GM18498 (cell line): ENCODE measurements around the gene FAM228A.
"Not testable (repeated sequence)": the region's sequence is repeated elsewhere in the genome, so short reads cannot be mapped to it uniquely, and the experiment has no call there.

Experiments used
- ATAC-seq: cut with Tn5 transposase; IDR thresholded peaks from one replicate; pipeline ENCODE4 v1.9.1; 2021; ENCODE audit warnings: mild to moderate bottlenecking, moderate library complexity; ENCODE audit not compliant: unreplicated experiment

Gene FAM228A

DNA sequence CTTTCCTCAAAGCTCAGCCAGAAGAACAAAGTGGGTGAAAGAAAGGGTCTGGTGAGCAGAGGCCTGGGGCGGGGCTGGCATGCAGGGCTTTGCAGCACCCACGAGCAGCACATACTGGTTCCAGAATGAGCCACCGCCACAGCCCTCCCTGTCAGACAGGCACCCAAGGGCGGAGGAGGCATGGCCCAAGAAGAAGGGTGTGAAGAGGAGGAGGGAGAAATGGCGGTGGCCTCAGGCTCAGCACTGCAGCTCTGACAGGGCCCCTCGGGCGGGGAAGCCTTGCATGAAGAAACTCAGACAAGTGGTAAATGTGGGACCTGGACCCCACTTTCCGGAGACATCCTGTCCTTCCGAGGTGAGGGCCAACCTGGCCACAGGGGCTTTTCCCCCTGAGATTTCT is 15.7 kb downstream of the FAM228A start:
- ATAC-seq, result no peak

DNA sequence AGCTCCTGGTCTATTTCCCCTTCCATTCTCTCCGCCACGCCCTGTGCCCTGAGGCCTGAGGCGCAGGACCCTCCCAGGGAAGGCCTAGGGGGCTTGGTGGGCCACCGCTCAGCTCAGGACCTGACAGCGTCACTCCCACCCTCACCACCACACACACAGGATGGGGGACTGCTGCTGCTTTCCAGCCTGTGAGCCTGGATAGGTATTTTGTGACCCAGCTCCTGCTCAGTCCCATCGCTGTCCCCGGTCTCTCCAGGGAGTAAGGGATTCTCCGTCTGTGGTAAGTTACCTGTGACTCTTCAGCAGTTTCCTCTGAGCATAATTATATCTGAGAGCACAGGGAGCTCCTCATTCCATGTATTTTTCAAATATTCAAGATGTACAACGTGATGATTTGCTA is 16.3 kb downstream of the FAM228A start:
- no peak for ATAC-seq

DNA sequence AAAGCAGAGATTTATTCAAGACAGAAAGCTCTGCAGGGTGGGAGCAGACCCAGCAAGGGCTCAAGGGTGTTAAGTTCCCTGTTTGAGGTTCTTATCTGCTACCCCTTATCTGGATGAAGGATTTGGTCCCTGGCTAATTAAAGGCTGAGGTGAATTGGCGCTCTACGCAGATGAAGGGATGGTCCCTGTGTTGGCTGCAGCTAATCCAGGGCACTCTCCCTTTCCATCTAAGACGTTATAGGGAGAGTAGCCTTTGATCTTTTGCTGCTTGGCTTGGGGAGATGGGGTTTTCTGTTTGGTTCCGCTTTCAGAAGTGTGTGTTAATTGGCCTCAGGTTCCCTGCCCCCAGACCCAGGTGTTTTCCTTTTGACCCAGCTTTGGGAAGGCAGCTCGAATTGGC is 17.0 kb downstream of the FAM228A start:
- no peak for ATAC-seq

- ATAC-seq, result not testable (repeated sequence)
Measured at GRCh38 chr2:24197213-24197612, 22.4 kb downstream of the FAM228A start.

DNA sequence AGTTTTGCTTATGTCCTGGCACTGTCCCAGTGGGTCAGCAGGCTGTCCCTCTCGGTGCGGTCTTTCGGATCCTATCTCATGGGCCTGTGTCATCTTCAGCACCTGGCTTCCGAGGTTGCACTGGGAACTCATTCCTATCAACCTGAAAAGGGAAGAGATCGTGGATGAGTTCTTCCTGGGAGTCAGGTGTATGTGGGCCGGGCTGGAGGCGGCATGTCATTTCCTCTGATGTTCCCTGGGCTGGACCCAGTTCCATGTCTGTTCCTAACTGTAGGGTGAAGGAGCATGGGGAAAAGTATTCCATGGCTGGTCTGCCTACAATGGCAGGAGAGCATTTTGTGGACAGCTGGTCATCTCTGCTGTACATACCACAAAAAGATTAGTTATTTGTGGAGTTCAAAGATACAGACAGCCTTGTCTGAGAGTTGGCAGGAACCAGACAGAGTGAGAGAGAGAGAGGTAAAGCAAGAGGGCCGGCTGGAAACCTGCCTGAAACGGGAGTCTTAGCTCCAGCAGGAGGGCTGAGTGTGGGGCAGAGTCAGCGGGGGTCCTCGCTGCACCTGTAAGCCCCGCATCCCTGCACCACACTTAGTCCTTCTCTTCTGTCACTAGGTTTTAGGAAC is 25.2 kb downstream of the FAM228A start:
- ATAC-seq, result no peak

- no peak for ATAC-seq
Measured at GRCh38 chr2:24200799-24201198, 25.9 kb downstream of the FAM228A start.

DNA sequence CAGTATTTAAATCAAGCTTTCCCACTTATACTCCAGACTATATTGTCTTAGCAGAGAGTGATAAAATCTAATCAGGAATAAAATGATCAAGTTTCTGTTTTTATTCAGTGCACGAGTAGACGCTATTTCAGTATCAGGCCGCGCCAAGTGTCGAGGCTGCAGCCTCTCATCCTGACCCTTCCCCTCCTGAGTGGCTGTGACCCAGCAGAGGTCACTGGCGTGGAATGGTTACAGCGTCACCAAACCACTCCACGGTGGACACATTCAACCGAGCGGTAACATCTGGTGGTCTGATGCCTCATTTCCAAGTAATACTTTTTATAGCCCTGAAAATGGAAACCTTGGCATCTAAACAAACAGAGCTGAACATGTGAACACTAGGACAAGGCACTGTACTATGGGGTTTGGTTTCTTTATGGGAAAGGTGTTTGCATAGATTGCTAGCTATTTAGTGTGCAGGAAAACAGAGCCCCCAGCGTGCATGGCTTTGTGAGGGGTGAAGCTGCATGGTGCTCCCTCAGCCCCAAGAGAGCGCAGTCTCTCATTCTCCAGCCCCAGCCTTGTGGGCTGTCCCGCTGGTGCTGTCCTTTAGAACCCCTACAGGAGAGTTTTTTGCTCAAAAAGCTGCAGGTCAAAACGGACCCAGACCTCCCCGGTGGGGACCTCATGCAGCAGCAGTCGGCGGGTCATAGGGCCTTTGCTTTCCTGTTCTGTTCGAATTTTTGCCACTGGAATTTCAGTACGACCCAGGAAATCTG is 28.4 kb downstream of the FAM228A start:
- no peak for ATAC-seq

GRCh38 chr2:24203787-24204150 is 28.9 kb downstream of the FAM228A start:
- no peak for ATAC-seq

DNA sequence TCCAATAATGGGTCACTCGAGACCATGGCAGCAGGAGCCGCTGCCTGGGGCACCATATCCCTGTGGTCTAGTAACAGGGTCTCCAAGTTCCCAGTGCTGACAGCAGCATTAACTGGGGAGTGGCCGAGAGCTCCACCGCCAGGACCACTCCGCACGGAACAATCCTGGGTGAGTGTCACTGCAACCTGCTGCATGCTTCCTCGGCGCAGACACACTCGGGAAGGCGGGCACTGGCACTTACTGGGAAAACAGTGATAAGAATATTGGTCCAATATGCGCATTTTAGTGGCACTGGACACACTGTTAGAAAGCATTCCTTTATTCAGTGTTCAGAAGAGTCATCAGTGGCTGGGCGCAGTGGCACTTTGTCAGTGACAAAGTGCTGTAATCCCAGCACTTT is 29.7 kb downstream of the FAM228A start:
- no peak for ATAC-seq

DNA sequence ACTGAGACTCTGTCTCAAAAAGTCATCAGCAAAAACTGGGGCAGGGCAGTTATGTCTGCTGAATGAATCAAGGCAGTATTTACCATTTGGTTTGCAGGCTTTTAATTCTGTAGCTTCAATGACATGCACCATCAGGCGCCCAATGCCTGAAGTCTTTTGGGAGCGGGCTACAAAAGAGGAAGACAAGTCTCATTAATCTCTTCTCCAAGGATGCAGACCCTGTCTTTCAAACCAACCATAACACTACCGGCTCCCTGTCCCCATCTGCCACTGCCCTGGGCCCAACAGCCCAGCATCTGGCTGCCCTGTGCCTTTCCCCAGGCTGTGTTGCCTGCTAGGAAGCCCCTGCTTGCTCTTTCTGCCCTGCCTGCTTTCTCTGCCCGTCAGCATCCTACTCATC is 30.3 kb downstream of the FAM228A start:
- ATAC-seq, result no peak

GRCh38 chr2:24206242-24206641 is 31.4 kb downstream of the FAM228A start:
- ATAC-seq, result no peak

GRCh38 chr2:24206714-24207113 is 31.9 kb downstream of the FAM228A start:
- no peak for ATAC-seq

DNA sequence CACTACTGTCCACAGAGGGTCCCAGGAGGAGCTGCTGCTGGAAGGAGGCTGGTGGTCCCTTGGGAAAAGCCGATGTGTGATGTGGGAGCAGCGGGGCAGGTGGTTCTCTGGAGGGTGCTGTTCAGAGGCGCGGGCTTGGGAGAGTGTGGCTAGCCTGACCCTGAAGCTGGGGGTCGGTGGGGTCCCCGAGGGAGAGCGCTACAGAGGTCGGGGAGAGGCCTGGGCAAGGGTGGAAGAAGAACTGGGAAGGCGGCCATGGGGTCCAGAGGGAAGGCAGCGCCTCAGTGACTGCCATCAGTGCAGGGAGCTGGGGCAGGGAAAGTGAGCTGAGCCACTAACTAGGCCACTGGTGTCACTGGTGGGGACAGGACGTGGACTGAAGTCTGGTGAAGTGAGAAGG is 32.5 kb downstream of the FAM228A start:
- no peak for ATAC-seq

DNA sequence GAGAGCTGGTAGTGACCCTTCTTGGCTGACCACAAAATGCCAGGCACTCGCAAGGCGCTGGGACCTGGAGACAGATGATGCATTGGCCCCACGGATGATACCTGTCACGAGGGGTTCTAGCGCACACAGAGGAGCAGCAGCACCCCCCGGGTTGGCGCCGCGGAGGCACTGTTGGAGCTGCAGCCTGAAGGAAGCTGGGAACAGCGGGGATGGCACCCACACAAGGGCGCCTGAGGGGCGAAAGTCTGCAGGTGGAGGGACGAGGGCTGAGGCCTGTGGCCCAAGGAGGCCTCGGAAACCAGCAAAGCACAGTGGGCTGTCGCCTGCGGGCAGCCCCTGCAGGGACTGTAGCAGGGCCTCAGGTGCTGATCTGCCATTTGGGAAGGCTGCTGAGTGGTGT is 33.6 kb downstream of the FAM228A start:
- ATAC-seq, result no peak

DNA sequence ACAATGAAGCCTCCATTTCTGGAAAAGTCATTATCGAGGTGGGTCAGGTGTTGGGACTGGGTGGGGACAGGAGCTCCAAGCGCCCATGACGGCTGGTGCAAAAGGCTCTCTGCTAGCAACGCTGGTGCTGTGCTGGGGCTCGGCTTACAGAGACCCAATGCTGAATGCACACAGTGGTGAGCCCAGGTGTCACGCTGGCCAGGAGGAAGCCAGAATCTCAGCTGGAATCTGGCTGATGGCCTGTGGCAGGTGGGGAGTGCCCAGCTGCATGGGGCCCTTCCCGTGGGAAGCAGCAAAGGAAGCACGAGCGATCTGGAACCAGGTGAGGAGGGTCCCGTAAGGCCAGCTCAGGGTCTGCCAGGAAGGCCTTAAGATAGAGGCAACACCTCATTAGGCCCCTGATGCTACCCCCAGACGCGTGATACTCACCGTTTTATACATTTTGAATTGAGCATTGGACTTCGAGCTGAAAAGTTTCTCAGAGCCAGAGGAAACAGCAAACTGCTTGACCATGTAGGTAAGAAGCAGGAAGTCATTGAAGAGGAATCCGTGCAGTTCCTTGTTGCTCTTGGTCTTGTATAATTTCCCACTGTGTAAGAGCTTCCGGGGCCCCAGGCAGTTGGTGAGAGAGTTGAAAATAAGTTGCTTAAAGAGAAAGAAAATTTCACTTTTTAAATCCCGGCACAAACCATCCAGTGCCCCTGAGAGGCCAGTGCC is 34.7 kb downstream of the FAM228A start:
- no peak for ATAC-seq

DNA sequence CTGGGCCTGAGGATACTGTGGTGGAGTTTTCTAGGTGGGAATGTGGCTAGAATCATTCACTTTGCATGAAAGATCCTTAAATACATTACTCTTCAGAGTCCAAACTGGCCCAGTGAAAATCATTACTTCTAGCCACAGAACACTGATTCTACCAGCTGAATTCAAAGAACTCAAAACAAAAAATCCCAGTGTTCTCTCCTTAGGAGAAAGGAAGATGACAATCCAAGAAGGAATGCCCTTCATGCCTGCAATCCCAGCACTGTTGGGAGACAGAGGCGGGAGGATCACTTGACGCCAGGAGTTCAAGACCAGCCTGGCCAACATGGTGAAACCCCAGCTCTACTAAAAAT is 35.2 kb downstream of the FAM228A start:
- no peak for ATAC-seq

DNA sequence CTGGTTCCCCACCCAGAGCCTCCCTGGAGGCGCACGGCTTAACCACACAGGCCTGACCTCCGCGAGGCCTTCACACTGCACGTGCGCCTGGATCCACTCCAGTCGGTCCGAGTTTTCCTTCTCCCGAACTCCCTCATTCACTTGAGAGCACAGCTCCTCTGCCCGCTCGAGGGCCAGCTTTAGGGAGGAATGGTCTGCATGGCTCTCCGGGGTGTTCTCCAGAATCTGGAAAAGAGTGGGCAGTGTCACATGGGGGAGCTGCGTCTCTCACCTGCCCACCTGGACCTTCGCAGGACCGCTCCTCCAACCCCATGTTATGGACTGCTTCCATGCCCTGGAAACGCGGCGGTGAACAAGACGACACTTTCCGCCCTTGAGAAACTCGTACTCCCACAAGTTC is 35.9 kb downstream of the FAM228A start:
- no peak for ATAC-seq

DNA sequence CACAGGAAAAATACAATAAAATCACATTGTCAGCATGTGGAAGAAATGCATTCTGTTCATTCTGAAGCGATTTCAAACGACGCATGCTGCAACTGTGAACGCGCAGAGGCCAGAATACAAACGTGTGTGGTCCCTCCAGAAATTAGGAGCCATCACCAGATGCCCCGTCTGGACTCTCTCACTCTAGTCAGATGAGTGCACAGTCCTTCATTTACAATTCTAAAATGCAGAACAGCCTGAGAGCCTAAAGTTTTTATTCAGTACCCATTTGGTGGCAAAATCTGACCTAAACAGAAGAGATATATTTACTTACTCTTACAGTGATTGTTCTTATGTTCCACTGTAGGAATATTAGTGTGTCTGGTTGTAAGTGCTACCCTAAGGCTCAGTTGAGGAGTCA is 36.6 kb downstream of the FAM228A start:
- no peak for ATAC-seq

GRCh38 chr2:24214880-24215279 is 40.0 kb downstream of the FAM228A start:
- peak; percentile 93 for ATAC-seq

GRCh38 chr2:24220554-24221291 is 45.9 kb downstream of the FAM228A start:
- ATAC-seq, result no peak

- no peak for ATAC-seq
Measured at GRCh38 chr2:24221343-24222050, 46.6 kb downstream of the FAM228A start.
